Ishikawa (cell line): ENCODE results near the gene ENO1.

Source experiments
- CEBPB ChIP-seq: IDR thresholded peaks from 2 replicates; pipeline ENCODE4 v1.6.1; 2012
- CREB1 ChIP-seq: IDR thresholded peaks from 2 replicates; pipeline ENCODE4 v1.6.1; 2012; ENCODE audit warnings: low read depth
- EGR1 ChIP-seq: IDR thresholded peaks from 2 replicates; pipeline ENCODE4 v1.6.1; 2012
- EP300 ChIP-seq: IDR thresholded peaks from 2 replicates; pipeline ENCODE4 v1.6.1; 2012; ENCODE audit warnings: borderline replicate concordance
- FOXM1 ChIP-seq: IDR thresholded peaks from 2 replicates; pipeline ENCODE4 v1.6.1; 2012; ENCODE audit warnings: low read depth, borderline replicate concordance
- MAX ChIP-seq: IDR thresholded peaks from 2 replicates; pipeline ENCODE4 v1.6.1; 2012
- NFIC ChIP-seq: IDR thresholded peaks from 2 replicates; pipeline ENCODE4 v1.6.1; 2012
- RAD21 ChIP-seq: IDR thresholded peaks from 2 replicates; pipeline ENCODE4 v1.6.1; 2012; ENCODE audit warnings: low read depth
- REST ChIP-seq: IDR thresholded peaks from 2 replicates; pipeline ENCODE4 v1.6.1; 2012; ENCODE audit warnings: low read depth, mild to moderate bottlenecking
- TAF1 ChIP-seq: IDR thresholded peaks from 2 replicates; pipeline ENCODE4 v1.6.1; 2012; ENCODE audit warnings: low read depth, mild to moderate bottlenecking
- TCF12 ChIP-seq: IDR thresholded peaks from 2 replicates; pipeline ENCODE4 v1.6.1; 2012; ENCODE audit warnings: low read depth
- TEAD4 ChIP-seq: IDR thresholded peaks from 2 replicates; pipeline ENCODE4 v1.6.1; 2012
- USF1 ChIP-seq: IDR thresholded peaks from 2 replicates; pipeline ENCODE4 v1.6.1; 2012
- YY1 ChIP-seq: IDR thresholded peaks from 2 replicates; pipeline ENCODE4 v1.6.1; 2012; ENCODE audit warnings: low read depth
- ZBTB7A ChIP-seq: IDR thresholded peaks from 2 replicates; pipeline ENCODE4 v1.6.1; 2012; ENCODE audit warnings: low read depth

ENO1 gene

GRCh38 chr1:8876087-8876486 is 2.4 kb downstream of the ENO1 start:
- no peak for TF ChIP-seq EGR1
- TF ChIP-seq TEAD4: no peak
- TF ChIP-seq REST: no peak
- TF ChIP-seq USF1: no peak
- no peak for TF ChIP-seq TCF12

- TF ChIP-seq NFIC: 0 out of 2 replicates have a peak, but pooled peaks have one; percentile 10
- no peak for TF ChIP-seq RAD21
- TF ChIP-seq TAF1: no peak
Measured at GRCh38 chr1:8875216-8875861, 3.1 kb downstream of the ENO1 start.

GRCh38 chr1:8874230-8875201 is 4.0 kb downstream of the ENO1 start:
- TF ChIP-seq YY1 (no peak), TEAD4 (no peak), TAF1 (no peak), NFIC (0 out of 2 replicates have a peak, but pooled peaks have one; percentile 18), MAX (no peak)

- TF ChIP-seq CEBPB (peak; percentile 54; the same call in 1 of the 2 replicates), TAF1 (no peak), RAD21 (peak; percentile 20; the same call in 1 of the 2 replicates), TEAD4 (peak; percentile 81), TCF12 (peak; percentile 79), NFIC (peak; percentile 81), YY1 (peak; percentile 59; the same call in 1 of the 2 replicates), MAX (peak; percentile 62), EP300 (peak; percentile 78; the same call in 1 of the 2 replicates), FOXM1 (no peak), EGR1 (no peak)
Measured at GRCh38 chr1:8873506-8874229, 4.8 kb downstream of the ENO1 start.

- no peak for TF ChIP-seq FOXM1
Measured at GRCh38 chr1:8873001-8873400, 5.5 kb downstream of the ENO1 start.

- TF ChIP-seq CREB1 (no peak), USF1 (no peak), REST (no peak), YY1 (no peak), ZBTB7A (no peak), EP300 (no peak), FOXM1 (no peak), TAF1 (no peak), RAD21 (no peak), EGR1 (no peak), MAX (no peak), NFIC (no peak), CEBPB (no peak)
Measured at GRCh38 chr1:8871965-8872399, 6.5 kb downstream of the ENO1 start.
